Effector CD4-positive, alpha-beta T cell (primary cell): ENCODE measurements around the gene NTF3.

Experiments
- DNase-seq: peaks from one replicate; pipeline ENCODE4 v3.0.0-alpha.2; 2020

Gene NTF3

DNA sequence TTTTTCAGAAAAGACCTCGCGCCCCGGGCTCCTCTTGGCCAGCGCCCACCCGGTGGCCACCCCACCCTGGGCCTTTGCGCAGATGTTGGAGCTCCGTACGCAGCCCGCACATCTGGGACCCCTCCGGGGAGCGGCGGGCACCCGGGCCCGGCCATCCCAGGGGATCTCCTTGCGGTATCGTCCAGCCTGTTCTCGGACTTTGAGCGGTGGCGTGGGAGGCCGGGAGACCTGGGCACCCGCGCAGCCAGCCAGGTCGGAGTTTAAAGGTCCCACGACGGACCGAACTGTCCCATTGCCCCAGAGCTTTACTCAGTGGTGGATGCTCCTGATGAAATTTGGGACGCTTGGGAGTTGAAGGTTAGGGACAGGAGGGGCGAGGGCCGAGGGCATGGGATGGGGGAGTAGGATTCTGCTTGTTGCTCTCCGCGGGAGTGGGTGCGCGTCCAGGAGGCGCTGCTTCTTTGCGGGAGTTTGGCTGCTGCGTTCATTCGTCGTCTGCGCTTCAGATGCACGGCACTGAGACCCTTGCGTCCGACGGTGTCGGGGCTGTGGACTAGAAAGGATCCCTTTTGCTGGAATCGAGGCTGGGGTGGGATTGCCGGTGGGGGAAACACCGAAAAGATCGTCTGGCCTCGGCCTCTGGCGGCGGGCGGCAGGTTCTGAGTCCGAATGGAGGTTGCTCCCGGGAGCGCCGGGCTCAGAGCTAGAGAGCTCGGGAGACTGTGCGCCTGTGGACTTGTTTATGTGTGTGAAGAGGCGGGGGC, 1.4 kb downstream of the NTF3 start:
- DNase-seq = no peak

DNA sequence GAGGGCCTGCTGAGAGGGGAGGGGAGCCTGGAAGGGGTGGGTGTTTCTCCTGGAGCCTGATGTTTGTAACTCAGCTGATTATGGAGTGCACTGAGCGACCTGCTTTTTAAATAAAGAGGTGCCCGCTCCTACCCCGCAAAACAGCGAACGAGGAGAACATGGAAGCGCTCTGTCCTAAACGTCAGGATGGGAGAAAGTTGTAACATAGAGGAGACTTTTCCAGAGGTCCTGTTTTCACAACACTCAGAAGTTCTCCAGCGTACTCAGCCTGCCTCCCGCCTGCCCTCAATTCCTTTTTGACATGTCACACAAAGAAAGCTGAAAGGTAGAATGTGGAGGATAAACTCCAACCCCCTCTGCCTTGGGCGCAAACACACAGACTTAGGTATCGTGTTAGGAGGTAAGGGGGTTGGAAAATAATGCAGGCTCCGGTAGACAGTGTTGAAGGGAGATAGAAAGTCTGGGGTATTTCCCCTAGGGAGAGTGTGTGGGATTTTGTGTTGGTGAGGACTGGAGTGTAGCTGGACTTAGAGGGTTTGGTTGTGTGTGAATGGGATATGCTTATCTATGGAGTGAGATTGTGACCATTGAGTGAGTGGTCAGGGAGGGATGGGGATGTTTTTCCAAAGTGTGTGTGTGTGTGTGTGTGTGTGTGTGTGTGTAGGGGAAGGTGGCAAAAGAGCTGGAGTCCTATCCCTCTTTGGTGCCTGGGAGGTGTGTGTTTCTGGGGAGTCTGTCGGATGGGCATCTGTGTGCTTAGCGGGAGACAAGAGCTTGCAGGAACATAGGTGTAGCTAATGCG, 2.1 kb downstream of the NTF3 start:
- no peak for DNase-seq

DNA sequence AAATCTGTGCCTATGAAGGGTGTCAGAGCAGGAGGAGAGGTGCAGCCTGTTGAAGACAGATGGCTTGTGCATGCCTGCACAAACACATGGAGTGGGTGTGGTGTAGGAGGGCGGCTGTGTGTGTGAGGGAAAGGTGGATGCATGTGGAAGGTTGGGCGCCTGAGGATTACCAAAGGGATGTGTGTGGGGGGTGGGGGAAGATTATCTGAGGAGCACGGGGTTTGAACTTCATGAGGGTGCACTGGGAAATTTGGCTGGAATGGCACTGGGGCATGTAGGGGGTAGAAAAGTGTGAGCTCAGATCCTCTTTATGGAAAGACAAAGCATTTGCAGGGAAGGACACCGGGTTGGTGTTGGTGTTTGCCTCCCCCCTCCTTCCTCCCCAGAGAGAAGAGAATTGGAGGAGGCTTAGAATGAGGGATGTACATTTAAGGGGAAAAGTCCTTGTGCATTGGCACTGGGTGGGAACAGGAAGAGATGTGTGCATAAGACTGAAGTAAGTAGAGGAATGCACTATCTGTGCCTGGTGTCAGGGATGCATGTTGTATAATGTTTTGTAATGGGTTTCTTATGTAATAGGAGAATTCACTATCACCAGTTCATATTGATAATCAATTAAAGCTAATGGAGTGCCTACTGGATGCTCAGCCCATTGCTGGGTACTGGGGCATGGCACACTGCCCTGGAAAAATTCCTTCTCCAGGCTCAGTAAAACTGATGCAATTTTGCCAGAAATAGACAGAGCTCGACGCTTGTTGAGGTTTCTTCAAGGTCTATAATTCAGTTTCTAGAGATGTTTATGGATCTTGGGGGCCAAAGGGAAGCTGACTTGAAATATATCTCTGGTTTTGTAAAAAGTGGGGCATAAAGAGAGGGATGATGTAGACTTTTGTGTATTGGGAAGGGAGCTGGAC, 3.0 kb downstream of the NTF3 start:
- no peak for DNase-seq

DNA sequence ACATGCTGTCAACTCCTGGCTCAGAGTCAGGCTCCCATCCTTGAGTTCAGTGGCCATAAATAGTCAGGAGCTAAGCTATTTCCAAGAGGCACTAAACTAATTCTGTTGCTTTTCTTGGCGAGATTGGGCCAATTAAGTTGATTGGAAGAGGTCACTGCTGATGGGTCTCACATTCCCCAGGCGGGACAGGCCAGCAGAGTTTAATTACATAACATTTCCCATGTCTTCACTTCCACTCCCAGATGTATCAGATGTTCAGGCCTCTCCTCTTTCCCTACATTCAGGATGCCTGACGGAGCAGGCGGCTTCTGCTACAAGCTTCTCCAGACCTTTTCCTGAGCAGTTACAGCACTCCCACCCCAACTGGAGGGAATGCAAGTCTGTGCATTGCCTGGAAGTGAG, 5.3 kb downstream of the NTF3 start:
- no peak for DNase-seq

DNA sequence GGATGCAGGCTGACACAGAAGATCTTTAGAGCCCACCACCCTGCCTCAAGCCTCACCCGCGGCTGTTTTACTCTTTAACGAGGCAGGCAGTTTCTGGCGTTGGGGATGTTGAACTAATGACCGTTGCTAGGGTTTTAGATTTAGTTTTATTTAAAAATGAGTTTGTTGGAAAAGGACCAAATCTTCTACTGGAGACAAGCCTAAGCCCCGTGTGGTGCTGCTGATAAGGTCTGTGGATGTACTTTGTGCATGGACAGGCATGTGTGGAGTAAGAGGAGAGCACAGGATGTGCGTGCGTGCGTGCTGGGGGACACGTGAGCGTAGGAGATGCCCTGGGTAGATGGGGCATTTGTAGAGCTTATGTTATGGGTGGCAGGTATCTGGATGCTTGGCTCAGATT, 5.7 kb downstream of the NTF3 start:
- DNase-seq = no peak

DNA sequence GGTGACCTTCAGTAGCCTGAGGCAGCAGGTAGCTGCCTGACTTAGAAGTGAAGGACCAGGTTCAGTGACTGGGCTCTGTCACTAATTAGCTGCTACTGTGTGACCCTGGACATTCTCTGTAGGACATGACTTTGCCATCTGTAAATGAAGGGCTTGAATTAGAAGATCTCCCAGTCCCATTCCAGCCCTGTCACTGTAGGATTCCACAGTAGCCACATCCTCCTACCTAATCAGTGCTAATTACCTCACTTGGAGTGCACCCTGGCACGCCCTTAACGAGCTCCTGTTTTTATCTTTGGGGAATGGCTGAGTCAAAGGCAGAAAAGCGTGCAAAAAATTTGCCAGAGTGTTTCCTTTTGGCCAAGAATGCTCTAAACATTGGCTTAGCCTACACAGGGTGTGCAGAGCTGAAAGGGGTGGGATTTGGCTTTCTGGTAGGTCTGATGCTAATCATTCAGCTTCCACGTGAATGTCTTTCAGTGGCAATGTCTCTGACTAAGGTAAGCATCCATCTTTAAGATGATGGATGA, 6.8 kb downstream of the NTF3 start:
- no peak for DNase-seq

DNA sequence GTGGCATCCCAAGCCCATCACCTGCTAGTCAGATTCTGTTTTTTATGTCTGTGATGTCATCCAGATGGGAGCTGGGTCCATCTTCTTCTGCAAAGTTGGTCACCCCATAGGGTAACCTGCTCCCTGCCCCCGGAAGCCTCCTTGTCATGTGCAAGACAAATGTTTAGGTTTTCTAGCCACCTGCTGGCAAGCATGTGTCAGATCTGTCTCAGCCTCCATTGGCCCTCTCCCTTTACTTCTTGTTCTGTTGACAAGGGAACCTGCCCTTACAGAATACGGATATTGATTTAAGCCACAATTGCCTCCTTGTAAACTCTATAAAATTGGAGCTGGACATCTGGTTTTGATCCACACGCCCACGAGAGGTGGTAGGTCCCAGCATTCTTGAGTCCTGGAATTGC, 7.5 kb downstream of the NTF3 start:
- no peak for DNase-seq

DNA sequence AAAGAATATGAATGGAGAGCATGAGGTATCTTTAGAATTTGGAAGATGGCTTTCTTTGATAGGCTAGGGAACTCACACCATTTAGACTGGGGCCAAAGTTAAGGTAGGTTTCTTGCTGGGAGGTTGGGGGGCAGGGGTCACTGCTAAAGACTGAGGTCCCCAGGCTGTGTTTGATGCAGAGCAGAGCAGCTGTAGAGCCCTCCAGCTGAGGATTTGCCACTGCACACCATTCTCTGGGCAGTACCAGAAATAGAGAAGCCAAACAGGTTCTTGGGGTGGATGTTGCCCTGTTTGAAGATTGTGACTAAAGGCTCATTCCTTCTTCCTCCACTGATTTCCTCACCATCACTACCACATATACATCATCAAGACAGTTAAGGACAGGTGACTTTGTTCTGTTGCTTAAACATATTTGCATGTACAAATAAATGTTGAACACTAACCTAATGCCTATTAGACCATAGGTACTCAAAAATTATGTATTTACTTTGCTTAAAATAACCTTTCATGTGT, 7.9 kb downstream of the NTF3 start:
- no peak for DNase-seq

DNA sequence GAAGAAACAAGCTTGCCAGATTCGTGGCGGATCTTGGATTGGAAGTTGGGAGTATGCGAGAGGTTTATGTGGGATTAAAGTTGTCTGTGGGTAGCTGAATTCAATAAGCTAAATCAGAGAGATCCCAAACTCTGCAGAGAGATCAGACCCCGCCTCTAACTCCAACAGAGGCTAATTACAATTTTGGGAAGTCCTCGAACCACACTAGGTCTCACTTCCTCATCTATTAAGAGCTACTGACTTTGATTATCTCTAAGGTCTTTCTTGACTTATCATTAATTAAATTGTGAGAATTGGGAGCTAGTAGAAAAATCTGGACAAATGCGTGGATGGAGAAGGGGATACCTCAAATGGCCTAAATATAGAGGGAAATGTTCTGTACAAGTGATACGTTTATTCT, 9.1 kb downstream of the NTF3 start:
- no peak for DNase-seq

DNA sequence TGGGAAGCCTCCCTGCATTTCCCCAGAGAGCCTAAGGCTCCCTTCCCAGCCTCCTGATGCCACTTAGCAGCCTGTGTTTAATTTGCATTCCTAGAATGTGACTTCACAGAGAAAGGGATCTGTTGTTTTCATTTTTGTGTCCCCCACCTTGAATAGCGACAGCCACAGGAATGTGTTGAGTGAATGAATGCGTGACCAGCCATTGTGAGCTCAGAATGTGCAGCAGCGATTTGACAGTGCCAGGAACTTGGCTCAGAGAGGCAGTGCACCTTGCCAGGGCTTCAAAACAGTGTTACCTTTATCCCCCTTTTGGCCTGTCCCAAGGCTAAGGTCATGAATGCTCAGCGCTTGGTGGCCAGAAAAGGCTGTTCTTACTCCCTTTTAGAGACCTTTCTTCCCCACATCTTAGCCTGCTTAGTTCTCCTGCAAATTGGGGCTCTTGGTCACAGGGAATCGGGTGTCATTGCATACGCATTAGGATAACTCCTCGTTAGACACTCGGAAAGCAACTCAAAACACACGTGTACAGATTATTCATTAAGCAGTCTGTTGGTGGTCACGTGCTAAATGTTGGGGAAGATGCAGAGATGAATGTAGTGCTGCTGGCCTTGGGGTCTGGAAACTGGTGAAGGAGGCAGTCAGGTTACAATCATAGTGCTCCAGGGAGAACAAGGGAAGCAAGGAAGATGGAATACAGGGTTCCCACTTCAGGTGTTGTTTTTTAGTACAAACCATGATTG, 9.8 kb downstream of the NTF3 start:
- DNase-seq = no peak

DNA sequence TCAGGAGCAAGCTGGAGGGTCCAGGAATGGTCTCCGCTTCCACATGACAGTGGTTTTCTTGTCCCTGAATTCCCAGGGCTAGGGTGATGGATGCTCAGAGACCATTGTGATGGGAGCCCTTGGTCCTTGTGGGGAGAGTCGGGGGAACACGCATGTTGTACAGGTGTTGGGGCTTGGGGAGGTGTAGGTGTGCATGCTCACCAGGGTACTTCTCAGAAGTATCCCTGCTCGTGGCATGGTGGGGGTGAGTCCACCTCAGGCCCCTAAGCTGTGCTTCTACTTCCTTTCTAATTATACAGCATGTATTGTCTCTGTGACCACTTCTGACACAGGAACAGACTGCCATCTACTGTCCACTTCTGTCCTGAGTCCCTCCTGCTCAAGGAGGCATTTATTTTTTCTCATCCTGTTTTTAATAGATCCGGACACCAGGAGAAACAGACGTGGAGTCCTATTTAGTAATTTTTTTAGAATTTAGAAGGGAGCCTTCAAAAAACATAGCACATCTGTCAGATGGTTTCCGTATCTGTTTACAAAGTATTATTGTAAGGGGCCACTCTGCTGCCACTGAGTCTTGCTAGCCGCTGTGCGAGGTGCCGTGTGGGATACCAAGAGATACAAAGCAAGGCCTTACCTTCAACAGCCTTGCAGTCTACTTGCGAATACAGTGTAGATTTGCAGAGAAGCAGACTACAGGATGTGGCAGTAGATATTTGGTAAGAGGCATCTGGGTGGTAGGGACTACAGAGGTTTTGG, 10.5 kb downstream of the NTF3 start:
- no peak for DNase-seq

DNA sequence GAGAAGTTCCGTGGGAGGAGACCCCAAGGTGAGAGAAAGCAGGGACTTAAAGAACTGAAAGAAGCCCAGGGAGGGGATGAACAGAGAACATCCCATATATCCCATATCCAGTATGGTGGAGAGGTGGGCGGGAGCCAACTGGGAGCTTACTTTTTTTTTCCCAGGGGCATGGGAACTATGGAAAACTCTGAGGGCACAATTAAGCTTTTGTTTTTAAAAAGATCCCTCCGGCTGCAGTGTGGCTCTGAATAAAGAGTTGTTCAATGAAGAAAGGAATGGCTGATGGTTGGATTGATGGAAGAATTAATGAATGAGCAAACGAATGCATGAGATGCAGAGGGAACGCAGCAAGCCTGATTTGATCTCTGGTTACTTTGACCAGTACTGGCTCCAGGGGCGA, 12.6 kb downstream of the NTF3 start:
- no peak for DNase-seq

DNA sequence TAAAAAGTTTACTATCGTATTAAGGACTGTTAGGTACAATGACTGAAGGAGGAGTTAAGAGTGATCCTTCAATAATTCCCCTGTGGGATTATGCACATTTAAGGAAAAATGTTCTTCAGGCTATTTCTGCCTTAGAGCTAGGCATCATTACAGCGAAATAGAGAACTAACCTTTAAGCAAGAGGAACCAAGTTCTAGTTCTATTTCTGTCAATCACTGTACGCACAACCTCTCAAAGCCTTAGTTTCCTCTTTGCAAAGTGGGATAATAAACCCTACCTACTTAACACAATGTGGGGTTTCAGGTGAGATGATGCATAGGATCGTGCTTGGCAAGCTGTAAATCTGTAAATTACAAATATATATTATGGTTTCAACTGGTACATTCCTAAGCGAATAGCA, 15.4 kb downstream of the NTF3 start:
- DNase-seq = no peak

DNA sequence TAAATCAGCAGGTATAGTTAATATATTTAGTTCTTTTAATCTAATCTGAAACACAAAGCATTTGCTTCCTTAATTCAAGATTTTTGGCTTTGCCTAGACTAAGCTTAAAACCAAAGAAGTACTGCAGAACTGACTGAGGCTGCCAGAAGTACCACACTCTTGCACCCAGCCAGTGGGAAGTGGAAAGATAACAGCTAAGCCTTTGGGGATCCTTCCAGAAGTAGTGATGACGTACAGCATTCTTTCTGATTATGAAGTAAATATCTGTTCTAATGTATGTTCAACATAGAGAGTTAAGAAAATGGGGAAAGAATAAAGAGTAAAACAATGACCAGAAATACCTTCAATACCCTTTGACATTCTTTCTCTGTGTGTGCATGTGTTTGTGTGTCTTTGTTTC, 19.3 kb downstream of the NTF3 start:
- DNase-seq = no peak

DNA sequence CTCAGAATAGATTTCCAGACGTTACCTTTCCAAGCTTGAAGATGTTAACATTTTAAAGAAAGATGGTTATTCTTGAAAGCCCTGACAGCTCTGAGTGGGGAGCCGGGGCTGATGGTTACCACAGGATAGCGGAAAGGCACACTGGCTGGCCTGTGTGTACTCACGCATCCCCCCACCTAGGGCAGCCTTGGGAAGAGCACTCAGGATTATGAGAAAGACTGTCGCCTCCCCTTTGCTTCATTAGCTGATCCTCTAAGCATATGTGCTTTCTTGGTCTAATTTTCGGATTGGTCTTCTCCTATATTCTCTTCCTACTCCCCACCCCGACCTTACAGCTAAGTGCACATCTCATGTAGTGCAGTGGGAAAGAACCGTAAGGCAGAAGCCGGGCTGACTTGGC, 20.7 kb downstream of the NTF3 start:
- DNase-seq = no peak

DNA sequence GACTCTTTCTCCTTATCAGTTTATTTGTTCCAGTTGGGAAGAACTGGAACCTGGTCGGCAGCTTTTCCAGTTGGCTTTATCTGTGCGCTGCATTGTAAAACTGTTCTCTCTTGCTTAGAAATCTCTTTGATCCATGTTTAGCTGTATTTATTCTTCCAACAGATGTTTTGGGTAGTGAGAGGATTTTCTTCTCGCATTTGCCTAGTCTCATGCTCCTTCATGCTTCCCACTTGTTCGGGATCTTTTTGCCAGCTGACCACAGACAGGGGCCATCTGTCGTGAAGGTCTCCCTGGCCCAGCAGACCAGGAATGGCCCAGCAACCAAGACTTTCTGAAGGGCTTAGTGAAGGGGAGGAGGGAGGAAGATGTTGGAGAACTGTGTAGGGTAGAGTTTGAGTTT, 21.6 kb downstream of the NTF3 start:
- DNase-seq = no peak

DNA sequence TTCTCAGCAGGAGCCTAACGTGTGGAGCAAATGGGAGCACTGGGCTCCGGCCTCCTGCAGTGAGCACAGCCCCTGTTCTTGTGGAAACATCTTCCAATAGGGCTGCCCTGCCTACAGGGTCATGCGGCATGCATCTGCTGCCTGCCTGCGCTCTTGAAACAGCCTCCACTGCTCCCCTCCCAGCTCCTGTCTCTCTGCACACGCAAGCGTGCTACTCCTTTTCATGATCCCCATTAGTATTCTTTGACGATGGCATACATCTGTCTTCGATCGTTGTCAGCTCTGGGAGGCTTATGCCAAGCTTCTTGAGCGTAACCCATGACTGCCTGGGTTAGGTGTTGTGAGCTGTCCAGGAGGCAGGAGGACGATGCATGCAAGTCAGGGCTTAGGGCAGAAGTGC, 23.1 kb downstream of the NTF3 start:
- no peak for DNase-seq

DNA sequence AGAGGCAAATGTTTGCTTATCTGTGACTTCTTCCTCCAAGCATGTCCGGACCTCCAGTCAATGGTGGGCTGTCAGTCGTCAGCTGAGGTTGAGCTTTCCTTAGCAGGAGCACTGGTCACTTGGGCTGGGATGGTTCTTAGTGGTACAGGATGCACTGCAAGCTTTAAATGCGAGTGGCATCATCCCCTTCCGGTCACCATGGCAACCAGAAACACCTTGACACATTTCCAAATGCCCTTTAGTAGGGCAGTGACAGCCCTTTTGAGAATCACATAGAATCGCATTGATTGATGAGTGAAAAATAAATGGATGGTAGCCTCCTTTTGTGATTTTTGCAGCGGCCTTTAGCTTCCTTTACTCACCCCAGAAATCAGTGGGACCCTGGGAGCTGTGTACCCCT, 24.1 kb downstream of the NTF3 start:
- DNase-seq = no peak

DNA sequence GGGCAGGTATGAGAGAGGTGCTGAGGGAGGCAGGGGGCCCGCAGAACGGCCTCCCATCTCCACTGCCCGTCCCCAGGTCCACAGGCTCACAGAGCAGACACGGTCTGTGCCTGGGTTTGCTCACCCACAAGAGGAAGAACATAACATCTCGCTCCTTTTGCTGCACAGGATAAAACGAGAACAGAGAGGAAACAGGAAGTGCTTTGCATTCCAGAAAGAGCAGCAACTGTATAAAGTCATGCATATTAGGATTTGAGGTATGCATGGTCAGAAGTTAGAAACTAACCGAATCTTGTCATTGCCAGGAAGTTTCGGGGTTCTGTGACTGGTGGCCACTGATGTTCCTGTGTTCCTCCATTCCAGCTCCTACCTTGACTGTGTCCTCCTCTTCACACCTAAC, 25.0 kb downstream of the NTF3 start:
- DNase-seq = no peak

DNA sequence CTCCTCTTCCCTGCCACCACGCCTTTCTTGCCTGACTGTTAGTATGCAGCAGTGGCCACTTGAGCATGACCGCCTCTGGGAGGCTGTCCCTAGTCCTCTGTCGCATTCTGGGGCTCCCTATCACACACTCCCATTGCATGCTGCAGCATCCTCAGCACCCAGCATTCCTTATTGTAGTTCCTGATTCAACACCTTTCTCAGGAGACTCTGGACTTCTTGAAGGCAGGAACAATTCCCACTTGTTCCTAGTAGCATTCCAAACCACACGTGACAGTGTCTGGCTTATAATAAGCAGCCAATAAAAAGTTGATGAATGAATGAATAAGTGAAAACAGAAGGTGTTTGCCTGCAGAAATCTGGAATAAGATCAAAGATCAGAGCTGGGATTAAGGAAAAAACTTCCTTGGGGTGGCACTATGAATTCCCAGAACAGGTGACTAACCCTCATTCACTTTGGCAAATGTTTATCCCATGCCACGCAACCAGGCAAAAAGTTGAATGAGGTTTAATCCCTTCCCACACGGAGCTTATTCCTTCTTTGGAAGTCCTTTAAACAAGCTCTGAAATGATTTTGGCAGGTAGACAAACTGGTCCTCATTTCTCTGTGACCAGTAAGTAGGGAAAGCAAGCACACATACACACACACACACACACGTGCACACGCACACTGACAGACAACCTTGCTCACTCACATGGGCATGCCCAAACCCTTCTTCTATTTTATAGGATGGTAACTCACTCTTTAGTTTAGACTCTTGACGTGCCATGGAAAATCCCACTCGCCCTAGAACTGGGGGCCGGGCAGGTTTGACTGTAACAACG, 26.5 kb downstream of the NTF3 start:
- no peak for DNase-seq
